ENCODE results near the gene KCTD15. TPM values are rescaled to one million over a fixed set of nuclear protein-coding genes. Genes with fewer than 3 reads are reported as not detected.

Gene KCTD15
- total RNA-seq, 1 experiment from 2014 or later, result 59.9 TPM

DNA sequence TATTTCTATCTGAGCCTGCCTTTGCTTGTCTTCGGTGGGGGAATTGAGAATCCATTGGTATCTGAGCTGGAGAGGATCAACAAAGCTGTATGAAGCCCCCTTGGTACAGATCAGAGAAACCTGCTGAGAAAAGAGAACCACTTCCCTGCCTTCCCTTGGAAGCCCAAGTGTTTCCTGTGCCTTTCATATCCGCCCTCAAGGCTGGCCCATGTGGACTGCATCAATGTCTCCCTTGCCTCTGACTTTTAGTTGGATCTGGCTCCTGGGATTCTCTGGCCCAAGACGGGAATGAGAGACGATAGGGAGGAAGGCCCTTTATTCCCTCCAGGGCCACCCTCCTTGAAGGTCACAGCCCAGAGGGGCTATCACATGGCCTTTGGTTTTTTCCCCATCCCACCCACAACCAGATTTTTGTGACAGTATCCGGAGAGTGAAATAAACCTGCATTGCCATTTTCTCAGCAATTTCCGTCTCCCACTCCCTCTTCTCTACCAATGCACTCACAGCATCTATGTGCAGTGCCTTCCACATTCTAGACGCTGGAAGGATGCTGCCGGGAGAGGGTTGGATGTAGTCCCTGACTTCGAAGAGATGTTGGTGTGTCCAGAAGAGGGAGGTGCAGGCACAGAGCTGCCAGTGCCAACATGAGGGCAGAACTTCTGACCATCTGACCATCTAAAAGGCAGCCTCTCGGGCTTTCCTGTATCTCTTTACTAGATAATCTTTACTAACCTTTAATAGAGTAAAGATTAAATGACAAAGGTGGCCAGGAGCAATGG is 63.8 kb downstream of the KCTD15 start:
- no peak overlapping the region for H2AFZ ChIP-seq (ENCODE audit: low read length)
- Mint-ChIP-seq H3K27ac (no peak overlapping the region; a peak in 1 of 7 replicates), H3K4me1 (no peaks in the 10 kb centered on the region), H3K27me3 (ENCODE audit: low read depth) (0 out of 2 replicates have a peak, but pooled peaks cover 1% of the 10 kb centered on the region), H3K36me3 (ENCODE audit: insufficient read depth in 1 of 3, low read depth in 3 of 3) (no peaks in the 10 kb centered on the region), H3K4me3 (no peak overlapping the region), H3K9me3 (no peaks in the 10 kb centered on the region)
- no peaks in the 10 kb centered on the region for H3K23me2 ChIP-seq (ENCODE audit: insufficient read length, low read depth, low read length, poor library complexity, severe bottlenecking)
- H4K8ac ChIP-seq (replicated peaks; ENCODE audit: insufficient read length, low read depth, low read length), result no peak overlapping the region
- H3T11ph ChIP-seq (ENCODE audit: low read length), result no peak overlapping the region
- no peak overlapping the region for H4K5ac ChIP-seq (ENCODE audit: insufficient read length, low read depth, low read length)
- no peaks in the 10 kb centered on the region for H3K79me1 ChIP-seq (ENCODE audit: insufficient read depth, low read depth, low read length, poor library complexity, severe bottlenecking)
- H3K14ac ChIP-seq (ENCODE audit: insufficient read depth, low read length), result no peak overlapping the region
- no CpG with 5 or more reads among the region's 10 CpGs for WGBS (ENCODE audit: extremely low coverage, insufficient read length, low lambda C conversion rate)
- H3K4me2 ChIP-seq (ENCODE audit: insufficient read depth, insufficient read length, low read length), result no peak overlapping the region
- H3K23ac ChIP-seq (ENCODE audit: insufficient read length, low read depth, low read length), result no peak overlapping the region
- no peak overlapping the region for H2BK20ac ChIP-seq (ENCODE audit: low read depth, low read length, poor library complexity, severe bottlenecking)
- H4K20me1 ChIP-seq (ENCODE audit: control insufficient read depth, insufficient read depth, insufficient read length), result no peaks in the 10 kb centered on the region
- no peak overlapping the region for H2BK12ac ChIP-seq (ENCODE audit: insufficient read length, low read depth, low read length)
- H2BK15ac ChIP-seq (ENCODE audit: low read depth, low read length), result no peak overlapping the region
- no peak for DNase-seq
- no peak overlapping the region for H2BK5ac ChIP-seq (ENCODE audit: insufficient read length, low read length)
- H3K79me2 ChIP-seq (ENCODE audit: insufficient read depth, low read length), result no peaks in the 10 kb centered on the region
- TF ChIP-seq, protein P1, sequence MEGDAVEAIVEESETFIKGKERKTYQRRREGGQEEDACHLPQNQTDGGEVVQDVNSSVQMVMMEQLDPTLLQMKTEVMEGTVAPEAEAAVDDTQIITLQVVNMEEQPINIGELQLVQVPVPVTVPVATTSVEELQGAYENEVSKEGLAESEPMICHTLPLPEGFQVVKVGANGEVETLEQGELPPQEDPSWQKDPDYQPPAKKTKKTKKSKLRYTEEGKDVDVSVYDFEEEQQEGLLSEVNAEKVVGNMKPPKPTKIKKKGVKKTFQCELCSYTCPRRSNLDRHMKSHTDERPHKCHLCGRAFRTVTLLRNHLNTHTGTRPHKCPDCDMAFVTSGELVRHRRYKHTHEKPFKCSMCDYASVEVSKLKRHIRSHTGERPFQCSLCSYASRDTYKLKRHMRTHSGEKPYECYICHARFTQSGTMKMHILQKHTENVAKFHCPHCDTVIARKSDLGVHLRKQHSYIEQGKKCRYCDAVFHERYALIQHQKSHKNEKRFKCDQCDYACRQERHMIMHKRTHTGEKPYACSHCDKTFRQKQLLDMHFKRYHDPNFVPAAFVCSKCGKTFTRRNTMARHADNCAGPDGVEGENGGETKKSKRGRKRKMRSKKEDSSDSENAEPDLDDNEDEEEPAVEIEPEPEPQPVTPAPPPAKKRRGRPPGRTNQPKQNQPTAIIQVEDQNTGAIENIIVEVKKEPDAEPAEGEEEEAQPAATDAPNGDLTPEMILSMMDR (conservative IDR thresholded peaks at IDR 0.05), result no peak
- H3K4me1 ChIP-seq (ENCODE audit: insufficient read depth, low read length), result no peaks in the 10 kb centered on the region
- H4K91ac ChIP-seq (ENCODE audit: insufficient read length, low read depth, low read length), result no peak overlapping the region
- no peak overlapping the region for H3K4ac ChIP-seq (ENCODE audit: low read depth, low read length)
- no peaks in the 10 kb centered on the region for H3K9me3 ChIP-seq (ENCODE audit: control insufficient read depth, low read depth, low read length)
- H3K27me3 ChIP-seq (ENCODE audit: insufficient read depth, low read length), result no peaks in the 10 kb centered on the region
- no peak overlapping the region for H2AK5ac ChIP-seq (ENCODE audit: insufficient read length, low read length)
- H3K56ac ChIP-seq (ENCODE audit: insufficient read length, low read depth, low read length), result no peak overlapping the region
- H3K27ac ChIP-seq (ENCODE audit: insufficient read length, low read depth, low read length), result no peak overlapping the region
- no peak overlapping the region for H3K9ac ChIP-seq (ENCODE audit: extremely low read depth, insufficient read length, low read length)
- no peak overlapping the region for H2BK120ac ChIP-seq (ENCODE audit: low read depth, low read length, poor library complexity, severe bottlenecking)
- H3K18ac ChIP-seq (ENCODE audit: insufficient read length, low read depth, low read length), result no peak overlapping the region

Data from H9 (cell line).